BJ (cell line): ENCODE measurements around the gene ANAPC7. TPM values are rescaled to one million over a fixed set of nuclear protein-coding genes. Genes with fewer than 3 reads are reported as not detected.
"Not testable (repeated sequence)": the region's sequence is repeated elsewhere in the genome, so short reads cannot be mapped to it uniquely, and the experiment has no call there.

Experiments
- CTCF ChIA-PET: fragments of 350-600 bp; formaldehyde crosslinking; extraction: SDS; loops from one replicate; lab custom pipeline; 2021; ENCODE audit warnings: antibody characterized with exemption, inconsistent platforms; lab: Yijun Ruan, JAX
- POLR2A ChIA-PET: fragments of 300-600 bp; sonication (Branson Sonifier 250); formaldehyde crosslinking; extraction: SDS; loops from one replicate; lab custom pipeline; 2021; ENCODE audit warnings: antibody characterized with exemption; lab: Charles Lee
- DNase-seq: peaks from one replicate; pipeline ENCODE4 v3.0.0-alpha.2; 2011; ENCODE audit warnings: low read depth
- H3K27me3 ChIP-seq: 2 replicates; pipeline ENCODE4 v1.6.0; 2011; ENCODE audit warnings: low read length; ENCODE audit not compliant: control insufficient read depth, insufficient read depth
- H3K36me3 ChIP-seq: 2 replicates; pipeline ENCODE4 v1.5.1; 2011; ENCODE audit warnings: low read length; ENCODE audit not compliant: control insufficient read depth, insufficient read depth
- H3K4me3 ChIP-seq: 2 replicates; pipeline ENCODE4 v1.5.1; 2011; ENCODE audit warnings: low read depth, mild to moderate bottlenecking, control low read depth, low read length
- CTCF ChIP-seq: IDR thresholded peaks from 2 replicates; pipeline ENCODE4 v1.5.1; 2011; ENCODE audit warnings: low read depth, mild to moderate bottlenecking, control low read depth, inconsistent platforms, low read length, moderate library complexity; ENCODE audit not compliant: insufficient read depth
- polyA plus RNA-seq: library from polyadenylated mRNA; depleted of rRNA; stranded (reverse); fragments of >200 nt; gene quantifications from 2 replicates; pipeline ENCODE4 v1.2.3, GENCODE V29; 2011

The ANAPC7 gene
- polyA plus RNA-seq, 1 experiment, result 32.6 TPM

- ChIA-PET POLR2A (no interaction called here), CTCF (no interaction called here)
- Histone ChIP-seq H3K36me3 (peaks cover 9% of the 10 kb centered on the region), H3K4me3 (no peak overlapping the region), H3K27me3 (no peaks in the 10 kb centered on the region)
- TF ChIP-seq CTCF, result no peak
- DNase-seq, result no peak
Measured at GRCh38 chr12:110382683-110383082, 20.8 kb downstream of the ANAPC7 start.

- ChIA-PET POLR2A (no interaction called here), CTCF (interaction anchor here (0.7 kb wide), 1 partner anchor 277 kb away, joined by 3 read pairs; no protein-coding TSS in a partner anchor)
- Histone ChIP-seq H3K36me3 (peaks cover 14% of the 10 kb centered on the region), H3K4me3 (no peak overlapping the region), H3K27me3 (no peaks in the 10 kb centered on the region)
- TF ChIP-seq CTCF, result no peak
- DNase-seq, result no peak
Measured at GRCh38 chr12:110379631-110380030, 23.9 kb downstream of the ANAPC7 start.

- Histone ChIP-seq H3K27me3 (no peaks in the 10 kb centered on the region), H3K4me3 (no peak overlapping the region), H3K36me3 (peaks cover 14% of the 10 kb centered on the region)
- ChIA-PET POLR2A (no interaction called here), CTCF (interaction anchor here (0.7 kb wide), 1 partner anchor 277 kb away, joined by 3 read pairs; no protein-coding TSS in a partner anchor)
- TF ChIP-seq CTCF, result no peak
- DNase-seq, result peak; percentile 27
Measured at GRCh38 chr12:110379197-110379596, 24.3 kb downstream of the ANAPC7 start.

GRCh38 chr12:110378131-110378790, 25.2 kb downstream of the ANAPC7 start:
- H3K36me3 ChIP-seq, result peaks cover 20% of the 10 kb centered on the region
- CTCF ChIA-PET, result interaction anchor here (0.6 to 1.9 kb wide), 3 partner anchors 12 to 55 kb away, joined by 3 to 7 read pairs (median 4); no protein-coding TSS in a partner anchor
- POLR2A ChIA-PET, H3K4me3 ChIP-seq, H3K27me3 ChIP-seq, DNase-seq: not testable (repeated sequence)

GRCh38 chr12:110373962-110374611, 29.4 kb downstream of the ANAPC7 start:
- no peak for TF ChIP-seq CTCF
- H3K4me3 ChIP-seq, result no peak overlapping the region
- H3K27me3 ChIP-seq, result no peaks in the 10 kb centered on the region
- CTCF ChIA-PET, result interaction anchor here (4.6 kb wide), 1 partner anchor 16 kb away, joined by 15 read pairs; no protein-coding TSS in a partner anchor
- POLR2A ChIA-PET, result interaction anchor here (0.5 kb wide), 1 partner anchor 17 kb away, joined by 5 read pairs; no protein-coding TSS in a partner anchor
- DNase-seq, result no peak
- peaks cover 17% of the 10 kb centered on the region for H3K36me3 ChIP-seq
